Keratinocyte (primary cell): ENCODE data around the gene ARHGAP4.

Experiments used
- EZH2 ChIP-seq: IDR thresholded peaks from one replicate; pipeline ENCODE4 v1.6.1; 2012; ENCODE audit warnings: inconsistent platforms, mild to moderate bottlenecking, low read length, moderate library complexity
- TF ChIP-seq, protein P1 (sequence below), 3 experiments: IDR thresholded peaks in 1 of 3; conservative IDR thresholded peaks in 1 of 3; optimal IDR thresholded peaks in 1 of 3; 2 replicates in 2 of 3; 3 replicates in 1 of 3; pipeline versions ENCODE3 to v1.5.1; 2011; ENCODE audit warnings: low read length in 3 of 3, mild to moderate bottlenecking in 3 of 3, moderate library complexity in 2 of 3, control low read depth in 1 of 3, inconsistent platforms in 1 of 3; ENCODE audit not compliant: insufficient read depth in 2 of 3; ENCODE audit errors: extremely low read depth in 1 of 3

DNA sequence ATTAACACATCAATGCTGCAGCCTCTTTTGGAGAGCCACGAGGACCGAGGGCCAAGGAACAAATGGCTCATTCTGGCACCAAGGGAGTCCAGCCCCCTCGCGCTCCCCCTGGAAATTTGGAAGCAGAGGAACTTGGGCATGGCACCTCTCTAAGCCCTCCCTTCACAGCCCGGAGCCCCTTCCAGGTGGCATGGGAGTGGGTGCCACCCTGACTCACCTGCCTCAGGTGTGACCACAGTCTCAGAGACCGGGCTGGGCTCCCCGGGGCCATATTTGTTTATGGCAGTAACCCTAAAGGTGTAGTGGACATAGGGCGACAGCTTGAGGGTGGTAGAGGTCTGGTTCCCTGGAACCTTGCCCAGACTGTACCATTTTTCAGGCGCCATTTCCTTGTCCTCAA lies 58.9 kb downstream of the ARHGAP4 start:
- no peak for TF ChIP-seq EZH2
- TF ChIP-seq, protein P1, sequence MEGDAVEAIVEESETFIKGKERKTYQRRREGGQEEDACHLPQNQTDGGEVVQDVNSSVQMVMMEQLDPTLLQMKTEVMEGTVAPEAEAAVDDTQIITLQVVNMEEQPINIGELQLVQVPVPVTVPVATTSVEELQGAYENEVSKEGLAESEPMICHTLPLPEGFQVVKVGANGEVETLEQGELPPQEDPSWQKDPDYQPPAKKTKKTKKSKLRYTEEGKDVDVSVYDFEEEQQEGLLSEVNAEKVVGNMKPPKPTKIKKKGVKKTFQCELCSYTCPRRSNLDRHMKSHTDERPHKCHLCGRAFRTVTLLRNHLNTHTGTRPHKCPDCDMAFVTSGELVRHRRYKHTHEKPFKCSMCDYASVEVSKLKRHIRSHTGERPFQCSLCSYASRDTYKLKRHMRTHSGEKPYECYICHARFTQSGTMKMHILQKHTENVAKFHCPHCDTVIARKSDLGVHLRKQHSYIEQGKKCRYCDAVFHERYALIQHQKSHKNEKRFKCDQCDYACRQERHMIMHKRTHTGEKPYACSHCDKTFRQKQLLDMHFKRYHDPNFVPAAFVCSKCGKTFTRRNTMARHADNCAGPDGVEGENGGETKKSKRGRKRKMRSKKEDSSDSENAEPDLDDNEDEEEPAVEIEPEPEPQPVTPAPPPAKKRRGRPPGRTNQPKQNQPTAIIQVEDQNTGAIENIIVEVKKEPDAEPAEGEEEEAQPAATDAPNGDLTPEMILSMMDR (optimal IDR thresholded peaks at IDR 0.05 in 1 of 3, IDR thresholded peaks at IDR 0.05 in 1 of 3, conservative IDR thresholded peaks at IDR 0.05 in 1 of 3; ENCODE audit: extremely low read depth in 1 of 3, insufficient read depth in 2 of 3, low read length in 3 of 3) = no peak
